GM21576 (cell line): ENCODE results near the gene ATXN7L1.
"Not testable (repeated sequence)": the region's sequence is repeated elsewhere in the genome, so short reads cannot be mapped to it uniquely, and the experiment has no call there.

Source experiments
- ATAC-seq: cut with Tn5 transposase; IDR thresholded peaks from one replicate; pipeline ENCODE4 v1.9.1; 2021; ENCODE audit warnings: mild to moderate bottlenecking, moderate library complexity; ENCODE audit not compliant: unreplicated experiment

The ATXN7L1 gene

DNA sequence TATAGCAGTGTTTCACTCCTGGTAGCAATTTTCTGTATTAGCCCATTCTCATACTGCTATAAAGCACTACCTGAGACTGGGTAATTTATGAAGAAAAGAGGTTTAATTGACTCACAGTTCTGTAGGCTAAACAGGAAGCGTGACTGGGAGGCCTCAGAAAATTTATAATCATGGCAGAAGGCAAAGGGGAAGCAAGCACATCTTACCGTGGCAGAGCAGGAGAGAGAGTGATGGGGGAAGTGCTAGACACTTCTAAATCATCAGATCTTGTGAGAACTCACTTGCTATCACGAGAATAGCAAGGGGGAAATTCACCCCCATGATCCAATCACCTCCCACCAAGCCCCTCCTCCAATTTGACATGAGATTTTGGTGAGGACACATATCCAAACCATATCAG lies 163.5 kb downstream of the ATXN7L1 start:
- ATAC-seq: no peak

DNA sequence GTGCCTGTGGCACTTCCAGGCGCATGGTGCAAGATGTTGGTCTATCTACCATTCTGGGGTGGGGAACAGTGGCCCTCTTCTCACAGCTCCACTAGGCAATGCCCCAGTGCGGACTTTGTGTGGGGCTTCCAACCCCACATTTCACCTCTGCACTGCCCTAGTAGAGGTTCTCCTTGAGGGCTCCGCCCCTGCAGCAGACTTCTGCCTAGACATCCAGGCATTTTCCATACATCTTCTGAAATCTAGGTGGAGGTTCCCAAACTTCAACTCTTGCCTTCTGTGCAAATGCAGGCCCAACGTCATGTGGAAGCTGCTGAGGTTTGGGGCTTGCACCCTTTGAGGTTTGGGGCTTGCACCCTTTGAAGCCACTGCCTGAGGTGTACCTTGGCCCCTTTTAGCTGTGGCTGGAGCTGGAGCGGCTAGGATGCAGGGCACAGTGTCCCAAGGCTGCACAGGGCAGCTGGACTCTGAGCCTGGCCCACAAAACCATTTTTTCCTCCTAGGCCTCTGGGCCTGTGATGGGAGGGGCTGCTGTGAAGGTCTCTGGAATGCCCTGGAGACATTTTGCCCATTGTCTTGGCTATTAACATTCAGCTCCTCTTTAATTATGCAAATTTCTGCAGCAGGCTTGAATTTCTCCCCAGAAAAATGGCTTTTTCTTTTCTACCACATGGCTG lies 164.5 kb downstream of the ATXN7L1 start:
- no peak for ATAC-seq

- not testable (repeated sequence) for ATAC-seq
Observed at GRCh38 chr7:105710720-105711119, 165.7 kb downstream of the ATXN7L1 start.

DNA sequence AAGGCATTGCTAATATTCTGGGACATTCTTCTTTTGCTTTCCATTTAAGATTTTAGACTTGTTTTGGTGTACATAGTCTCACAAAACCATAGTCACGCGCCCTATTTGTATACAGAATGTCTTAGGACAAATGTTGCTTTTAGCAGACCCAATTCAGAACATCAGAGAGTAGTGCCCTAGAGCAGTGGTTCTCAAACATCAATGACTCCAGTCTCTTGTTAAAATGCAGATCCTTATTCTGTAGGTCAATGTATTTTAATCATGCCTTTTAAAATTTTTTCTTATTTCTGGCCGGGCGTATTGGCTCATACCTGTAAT lies 167.7 kb downstream of the ATXN7L1 start:
- no peak for ATAC-seq

GRCh38 chr7:105707967-105708762 lies 168.2 kb downstream of the ATXN7L1 start:
- no peak for ATAC-seq

DNA sequence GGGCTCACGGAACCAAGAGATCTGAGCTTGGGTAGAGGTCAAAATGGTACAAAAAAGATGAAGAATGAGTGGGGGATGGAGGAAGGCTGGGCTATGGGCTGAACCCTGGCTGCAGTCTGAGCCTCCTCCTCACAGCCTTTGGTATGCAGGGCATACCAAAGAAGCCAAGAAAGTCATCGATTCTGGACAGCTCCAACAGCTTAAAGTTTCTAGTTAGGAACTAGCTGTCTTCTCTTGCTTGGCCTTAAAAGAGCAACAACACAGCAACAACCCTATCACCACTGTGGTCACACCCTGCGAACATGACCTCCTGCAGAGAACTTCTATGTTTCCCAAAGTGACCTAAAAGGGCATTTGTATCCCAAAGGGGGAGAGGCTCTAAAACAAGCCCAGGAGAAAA lies 169.0 kb downstream of the ATXN7L1 start:
- no peak for ATAC-seq

DNA sequence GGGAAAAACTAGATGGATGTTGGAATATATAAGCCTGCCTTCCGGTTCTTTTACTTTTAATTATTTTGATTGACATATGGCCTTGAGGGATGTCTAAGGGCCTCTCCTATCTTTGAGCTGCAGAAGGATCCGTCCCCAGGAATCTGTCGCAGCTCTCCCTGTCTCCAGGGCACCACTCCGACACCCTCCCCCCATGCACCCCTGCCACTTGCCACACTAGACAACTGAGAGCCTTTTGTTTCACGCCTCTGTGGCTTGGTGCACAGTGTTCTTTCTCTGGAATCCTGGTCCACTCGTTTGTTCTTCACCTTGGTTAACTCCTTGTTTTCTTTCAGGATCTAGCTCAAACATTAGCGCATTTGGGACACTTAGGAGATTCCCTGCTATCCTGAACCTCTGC lies 171.0 kb downstream of the ATXN7L1 start:
- ATAC-seq: no peak

DNA sequence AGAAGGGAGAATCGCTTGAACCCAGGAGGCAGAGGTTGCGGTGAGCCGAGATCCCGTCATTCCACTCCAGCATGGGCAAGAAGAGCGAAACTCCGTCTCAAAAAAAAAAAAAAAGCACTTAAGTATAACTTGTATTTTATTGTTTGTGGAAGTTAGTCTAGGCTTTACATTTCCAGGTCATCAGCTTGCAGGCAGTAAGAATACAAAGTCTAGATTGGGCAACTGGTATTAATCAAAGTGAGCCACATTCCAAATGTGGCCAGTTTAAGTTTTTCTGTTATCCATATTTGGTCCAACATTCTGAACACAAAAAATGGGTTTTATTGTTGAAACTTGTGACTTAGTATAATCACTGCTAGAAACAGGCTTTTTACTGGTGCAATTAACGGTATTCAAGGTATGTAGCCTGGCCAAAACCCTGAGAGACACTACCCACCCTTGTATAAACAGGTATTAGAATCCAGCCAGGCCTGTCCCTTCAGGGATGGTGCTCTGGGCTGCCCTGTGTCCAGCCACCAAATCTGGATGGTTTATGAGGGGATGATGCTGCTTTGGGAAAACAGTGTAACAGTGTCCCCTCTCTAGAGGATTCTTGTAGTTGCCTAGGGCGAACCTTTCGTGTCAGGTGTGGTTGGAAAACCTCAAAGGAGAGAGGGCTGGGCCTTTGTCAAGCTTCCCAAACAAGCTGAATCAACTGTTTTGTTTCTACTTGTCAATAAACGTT lies 173.0 kb downstream of the ATXN7L1 start:
- ATAC-seq: no peak

DNA sequence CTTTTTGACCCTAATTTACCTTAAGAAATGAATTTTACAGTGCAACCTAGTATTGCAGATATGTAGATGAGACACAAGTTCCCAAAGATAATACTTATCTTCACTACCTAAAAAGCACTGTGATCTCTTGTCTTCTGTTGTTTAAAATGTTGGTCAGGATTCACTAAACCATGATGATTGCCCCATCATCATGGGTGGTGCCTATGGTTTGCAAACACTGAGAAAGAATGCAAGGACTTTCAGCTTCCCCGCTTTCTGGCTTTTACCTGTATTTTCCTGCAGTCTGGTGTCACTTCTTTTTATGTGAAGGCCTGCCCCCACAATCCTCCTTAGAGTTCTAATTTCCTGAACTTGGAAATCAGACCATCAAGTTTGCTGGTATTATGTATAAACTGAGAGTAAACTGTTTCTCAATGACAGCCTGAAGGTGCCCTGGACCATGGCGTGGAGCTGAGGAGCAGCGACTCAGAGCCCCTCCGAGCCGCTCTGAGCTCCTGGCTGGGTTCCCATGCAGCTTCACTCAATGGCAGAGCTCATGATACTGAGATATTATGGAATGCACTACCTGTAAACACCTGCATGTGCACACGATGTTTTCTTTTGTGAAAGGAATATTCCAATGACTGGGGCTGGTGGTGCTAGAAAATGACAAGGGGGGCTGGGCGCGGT lies 176.7 kb downstream of the ATXN7L1 start:
- ATAC-seq: no peak

DNA sequence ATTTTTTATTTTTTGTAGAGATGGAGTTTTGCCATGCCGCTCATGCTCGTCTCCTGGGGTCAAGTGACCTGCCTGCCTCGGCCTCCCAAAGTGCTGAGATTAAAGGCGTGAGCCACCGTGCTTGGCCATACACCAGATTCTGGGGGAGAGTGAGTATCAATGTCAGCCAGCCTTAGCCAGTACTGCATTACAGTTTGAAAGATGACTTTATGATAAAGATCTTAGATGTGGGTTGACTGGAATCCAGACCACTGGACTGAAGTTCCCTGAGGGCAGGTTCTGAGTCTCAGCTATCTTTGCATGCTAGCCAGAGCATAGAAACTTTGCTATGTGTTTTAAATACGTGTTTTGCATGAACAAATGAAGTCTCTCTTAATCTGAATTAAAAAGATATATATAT lies 177.9 kb downstream of the ATXN7L1 start:
- ATAC-seq: no peak

DNA sequence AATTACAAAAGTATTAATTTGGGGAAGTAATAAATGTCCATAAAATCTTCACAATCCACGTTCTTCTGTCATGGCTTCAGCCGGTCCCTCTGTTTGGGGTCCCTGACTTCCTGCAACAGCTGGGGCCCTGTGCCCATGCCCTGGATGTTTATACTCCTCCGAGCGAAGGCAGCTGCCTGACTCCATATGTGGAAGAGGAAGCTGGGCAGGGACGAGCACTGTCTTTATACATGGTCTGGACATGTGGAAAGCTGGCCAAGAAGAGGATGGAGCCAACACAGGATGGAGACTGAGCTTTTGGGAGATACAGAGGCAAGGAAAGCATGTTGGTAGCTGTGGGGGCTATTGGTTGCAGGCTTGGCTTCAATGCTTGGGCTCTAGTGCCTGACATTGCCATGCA lies 178.6 kb downstream of the ATXN7L1 start:
- ATAC-seq: no peak

DNA sequence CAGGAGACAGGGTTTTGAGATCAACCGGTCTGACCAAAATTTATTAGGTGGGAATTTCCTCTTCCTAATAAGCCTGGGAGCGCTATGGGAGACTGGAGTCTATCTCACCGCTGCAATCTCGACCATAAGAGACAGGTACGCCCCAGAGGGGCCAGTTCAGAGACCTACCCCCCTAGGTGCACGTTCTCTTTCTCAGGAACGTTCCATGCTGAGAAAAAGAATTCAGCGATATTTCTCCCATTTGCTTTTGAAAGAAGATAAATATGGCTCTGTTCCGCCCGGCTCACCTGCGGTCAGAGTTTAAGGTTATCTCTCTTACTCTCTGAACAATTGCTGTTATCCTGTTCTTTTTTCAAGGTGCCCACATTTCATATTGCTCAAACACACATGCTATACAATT lies 179.2 kb downstream of the ATXN7L1 start:
- ATAC-seq: not testable (repeated sequence)

GRCh38 chr7:105693576-105693975 lies 182.8 kb downstream of the ATXN7L1 start:
- ATAC-seq: no peak

DNA sequence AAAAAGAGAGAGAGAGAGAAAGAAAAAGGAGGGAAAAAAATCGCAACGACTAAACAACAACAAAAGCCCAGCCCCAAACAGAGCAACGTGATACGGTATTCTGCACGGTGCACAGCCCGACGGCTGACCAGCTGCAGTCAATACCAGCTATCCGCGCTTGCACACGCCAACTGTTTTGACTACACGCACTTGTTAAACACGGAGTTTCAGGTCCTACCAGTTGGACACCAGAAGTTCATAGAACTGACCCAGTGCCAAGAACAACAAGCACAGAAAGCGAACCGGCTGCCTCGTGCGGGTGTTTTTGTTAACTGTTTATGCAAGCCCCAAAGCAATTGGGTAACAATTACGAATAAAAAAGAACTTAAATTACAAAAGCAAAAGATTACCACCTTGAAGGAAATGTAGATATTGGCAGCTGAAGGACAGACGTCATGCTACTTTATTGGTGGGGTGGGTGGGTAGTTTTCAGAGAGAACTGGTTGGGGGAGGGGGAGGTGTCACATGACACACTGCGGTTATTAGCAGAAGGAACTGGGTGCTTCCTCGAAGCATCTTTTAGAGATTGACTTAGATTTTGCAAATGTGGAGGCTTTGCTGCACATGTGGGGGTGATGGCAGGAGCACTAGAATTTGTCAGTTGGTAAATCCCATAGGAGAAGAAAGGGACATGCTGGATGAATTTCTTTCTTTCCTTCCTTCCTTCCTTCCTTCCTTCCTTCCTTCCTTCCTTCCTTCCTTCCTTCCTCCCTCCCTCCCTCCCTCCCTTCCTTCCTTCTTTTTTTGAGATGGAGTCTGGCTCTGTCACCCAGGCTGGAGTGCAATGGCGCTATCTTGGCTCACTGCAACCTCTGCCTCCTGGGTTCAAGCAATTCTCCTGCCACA lies 184.5 kb downstream of the ATXN7L1 start:
- peak; percentile 69 for ATAC-seq

DNA sequence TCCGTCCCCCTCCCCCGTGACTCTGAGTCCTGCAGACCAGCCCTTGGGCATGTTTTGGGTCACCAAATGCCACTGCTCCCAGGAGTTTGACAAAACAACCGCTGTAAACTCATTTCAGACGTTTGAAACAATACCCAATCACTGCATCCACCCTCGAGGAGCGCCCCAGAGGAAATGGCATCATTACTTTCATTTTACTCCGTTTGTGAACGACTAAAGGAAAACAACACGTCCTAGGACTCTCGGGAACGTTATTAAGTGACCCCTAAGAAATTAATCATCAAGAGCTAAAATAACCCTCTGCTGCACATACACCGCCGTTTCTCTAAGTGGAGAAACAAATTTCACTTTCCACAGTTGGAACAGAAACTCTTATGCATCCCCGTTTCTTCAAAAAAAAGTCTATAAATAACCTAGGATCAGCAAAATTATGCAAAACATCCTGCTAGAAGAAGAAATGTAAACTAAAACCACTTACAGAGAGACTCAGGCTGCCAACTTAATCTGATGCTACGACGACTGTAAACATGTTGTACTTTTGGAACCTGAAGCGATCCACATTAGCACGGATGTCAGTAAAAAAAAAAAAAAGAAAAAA lies 185.2 kb downstream of the ATXN7L1 start:
- peak; percentile 27 for ATAC-seq

- no peak for ATAC-seq
Observed at GRCh38 chr7:105690325-105690945, 186.0 kb downstream of the ATXN7L1 start.

DNA sequence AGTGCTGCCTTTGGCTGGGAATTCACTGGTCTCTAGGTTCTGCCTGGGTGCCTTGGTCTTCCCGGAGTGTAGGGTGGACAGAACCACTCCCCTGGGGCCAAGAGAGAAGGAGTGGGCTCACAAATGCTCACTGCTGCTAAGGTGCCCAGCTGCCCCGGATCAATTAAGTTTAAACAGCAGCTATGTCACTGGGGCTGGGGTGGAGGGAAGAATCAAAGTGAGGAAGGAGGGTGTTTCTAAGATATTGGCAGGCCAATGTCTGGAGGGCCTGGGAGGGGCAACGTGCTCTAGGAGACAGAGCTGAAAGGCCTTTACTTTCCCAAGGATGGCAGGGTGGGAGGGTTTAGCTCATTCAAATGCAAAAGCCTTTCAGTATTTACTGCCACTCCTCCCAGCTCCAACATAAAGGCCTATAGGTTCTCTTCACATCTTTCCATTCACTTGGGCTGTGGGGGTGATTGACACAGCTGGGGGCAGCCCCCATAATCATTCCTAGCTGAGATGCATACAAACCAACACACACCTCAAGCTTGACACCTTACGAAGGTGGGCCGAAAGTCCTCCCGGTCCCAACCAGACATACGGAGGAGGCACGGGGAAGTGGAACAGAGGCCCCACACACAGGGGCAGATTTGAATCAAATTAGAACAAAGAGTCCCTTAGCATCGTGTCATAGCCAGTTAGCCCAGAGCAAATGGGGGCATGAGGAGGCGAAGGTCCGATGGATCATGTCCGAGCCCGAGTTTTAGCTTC lies 187.2 kb downstream of the ATXN7L1 start:
- no peak for ATAC-seq

DNA sequence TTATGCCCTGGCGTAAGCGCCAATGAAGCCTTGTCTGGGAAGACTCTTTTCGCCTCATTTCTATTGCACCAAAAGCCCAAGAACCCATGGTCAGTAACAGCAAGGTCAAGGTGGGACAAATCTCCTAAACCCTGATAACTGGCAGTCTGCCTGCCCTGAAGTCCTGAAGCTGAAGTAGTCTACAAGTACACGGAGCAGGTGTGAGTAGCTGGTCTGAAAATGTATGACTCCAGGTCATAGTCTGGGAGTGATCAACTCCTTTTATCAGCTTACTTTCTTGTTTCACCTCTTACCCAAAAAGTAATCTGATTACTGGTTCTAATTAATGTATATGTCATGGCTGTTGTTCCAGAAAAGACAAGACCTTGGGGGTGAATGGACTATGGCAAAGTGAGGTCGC lies 187.8 kb downstream of the ATXN7L1 start:
- no peak for ATAC-seq

GRCh38 chr7:105685161-105685560 lies 191.2 kb downstream of the ATXN7L1 start:
- ATAC-seq: no peak
